Uterus (tissue), 4 donors: ENCODE results near the gene SSBP3. TPM values are rescaled to one million over a fixed set of nuclear protein-coding genes. Genes with fewer than 3 reads are reported as not detected.

Experiments
- DNase-seq, 2 donors: peaks; one replicate each; pipeline ENCODE4 v3.0.0-alpha.2; 2019 to 2020
- H3K27ac ChIP-seq, 2 donors: fragments of 200-600 bp; sonication (generic); 1 replicate in 1 of 2; 2 replicates in 1 of 2; pipeline ENCODE4 v1.5.1; 2016 to 2018
- H3K27me3 ChIP-seq, 2 donors: fragments of 200-600 bp; sonication (generic); one replicate each; pipeline ENCODE4 v1.5.1; 2018 to 2019; ENCODE audit warnings: control low read depth in 1 of 2
- H3K36me3 ChIP-seq, 2 donors: fragments of 200-600 bp; sonication (generic); one replicate each; pipeline ENCODE4 v1.5.1; 2019; ENCODE audit warnings: control low read depth in 1 of 2
- H3K4me1 ChIP-seq, 2 donors: fragments of 200-600 bp; sonication (generic); one replicate each; pipeline ENCODE4 v1.5.1; 2018 to 2019; ENCODE audit warnings: control low read depth in 1 of 2
- H3K4me3 ChIP-seq, 2 donors: fragments of 200-600 bp; sonication (generic); 1 replicate in 1 of 2; 2 replicates in 1 of 2; pipeline ENCODE4 v1.5.1; 2018 to 2019; ENCODE audit warnings: mild to moderate bottlenecking in 1 of 2
- H3K9me3 ChIP-seq, 2 donors: fragments of 200-600 bp; sonication (generic); one replicate each; pipeline ENCODE4 v1.5.1; 2019; ENCODE audit warnings: control low read depth in 1 of 2
- CTCF ChIP-seq, 4 experiments: fragments of 200-600 bp in 2 of 4; fragments of 450-650 bp in 2 of 4; sonication (generic) in 2 of 4; IDR thresholded peaks; one replicate each; pipeline ENCODE4 v1.5.1; 2016 to 2019; ENCODE audit warnings: antibody characterized with exemption in 4 of 4, mild to moderate bottlenecking in 2 of 4, moderate library complexity in 1 of 4
- POLR2A ChIP-seq, 2 donors: fragments of 450-650 bp; IDR thresholded peaks; one replicate each; pipeline ENCODE4 v1.6.1; 2016; ENCODE audit warnings: antibody characterized with exemption in 2 of 2, mild to moderate bottlenecking in 1 of 2, moderate library complexity in 1 of 2
- intact Hi-C: fragments of 100-400 bp; cut with DNase I; formaldehyde crosslinking; loops from one replicate; pipeline ENCODE4 v1.15.1; 2023; ENCODE audit warnings: low total_unique reads
- total RNA-seq, 4 donors: library from RNA; depleted of rRNA in 3 of 4; stranded (reverse); fragments of >200 nt in 3 of 4; gene quantifications; one replicate each; pipeline versions ENCODE4 v1.1.0 to v1.2.4, GENCODE V29; 2014 to 2023
- donor health status: DM: yes; HTN: yes; CAD: no.

The SSBP3 gene
- total RNA-seq, 4 donors from 2014 or later, result 19.7 to 125 (median 31.4) TPM

GRCh38 chr1:54339126-54339525 is 67.1 kb downstream of the SSBP3 start:
- no peaks in the 10 kb centered on the region for H3K9me3 ChIP-seq
- peaks cover 8 to 15% of the 10 kb centered on the region in 2 donors for H3K4me1 ChIP-seq
- H3K36me3 ChIP-seq, result no peaks in the 10 kb centered on the region
- no peak for DNase-seq
- H3K27ac ChIP-seq, result peak overlapping the region in 1 of 2 donors; percentile 13
- no peak for TF ChIP-seq CTCF (IDR thresholded peaks at IDR 0.05)
- no peak for TF ChIP-seq POLR2A (IDR thresholded peaks at IDR 0.05)
- no peaks in the 10 kb centered on the region for H3K27me3 ChIP-seq
- intact Hi-C loops, result no loop called here
- no peak overlapping the region for H3K4me3 ChIP-seq

- Histone ChIP-seq H3K27me3 (no peaks in the 10 kb centered on the region), H3K4me3 (no peak overlapping the region), H3K4me1 (peaks cover 8 to 15% of the 10 kb centered on the region in 2 donors), H3K27ac (peak overlapping the region in 1 of 2 donors; percentile 18), H3K36me3 (no peaks in the 10 kb centered on the region), H3K9me3 (no peaks in the 10 kb centered on the region)
- no peak for DNase-seq
- TF ChIP-seq CTCF (IDR thresholded peaks at IDR 0.05) (no peak), POLR2A (IDR thresholded peaks at IDR 0.05) (no peak)
- intact Hi-C loops, result no loop called here
These were observed 67.7 kb downstream of the SSBP3 start for GRCh38 chr1:54338464-54338863.

GRCh38 chr1:54337928-54338327 is 68.3 kb downstream of the SSBP3 start:
- H3K4me3 ChIP-seq, result no peak overlapping the region
- peak overlapping the region in 1 of 2 donors; percentile 18 for H3K27ac ChIP-seq
- H3K36me3 ChIP-seq, result no peaks in the 10 kb centered on the region
- peaks cover 8 to 15% of the 10 kb centered on the region in 2 donors for H3K4me1 ChIP-seq
- H3K27me3 ChIP-seq, result no peaks in the 10 kb centered on the region
- no peak for DNase-seq
- TF ChIP-seq CTCF (IDR thresholded peaks at IDR 0.05), result no peak
- no peak for TF ChIP-seq POLR2A (IDR thresholded peaks at IDR 0.05)
- no peaks in the 10 kb centered on the region for H3K9me3 ChIP-seq
- intact Hi-C loops, result no loop called here

- TF ChIP-seq POLR2A (IDR thresholded peaks at IDR 0.05) (no peak), CTCF (IDR thresholded peaks at IDR 0.05) (no peak)
- peaks cover 7 to 15% of the 10 kb centered on the region in 2 donors for H3K4me1 ChIP-seq
These were observed 69.2 kb downstream of the SSBP3 start for GRCh38 chr1:54337034-54337433.

GRCh38 chr1:54336116-54336515 is 70.1 kb downstream of the SSBP3 start:
- no peak overlapping the region for H3K4me3 ChIP-seq
- H3K36me3 ChIP-seq, result no peaks in the 10 kb centered on the region

More at GRCh38 chr1:54337034-54337433, 69.2 kb downstream of the SSBP3 start:
- H3K9me3 ChIP-seq, result no peaks in the 10 kb centered on the region
- no peaks in the 10 kb centered on the region for H3K36me3 ChIP-seq
- H3K27ac ChIP-seq, result peak overlapping the region; percentile 83 to 89
- no peak overlapping the region for H3K4me3 ChIP-seq
- no peak for DNase-seq
- intact Hi-C loops, result no loop called here
- H3K27me3 ChIP-seq, result no peaks in the 10 kb centered on the region

More at GRCh38 chr1:54336116-54336515, 70.1 kb downstream of the SSBP3 start:
- Histone ChIP-seq H3K27me3 (no peaks in the 10 kb centered on the region), H3K27ac (peak overlapping the region; percentile 83 to 89), H3K4me1 (peaks cover 11 to 15% of the 10 kb centered on the region in 2 donors), H3K9me3 (no peaks in the 10 kb centered on the region)
- DNase-seq, result no peak
- intact Hi-C loops, result no loop called here
- TF ChIP-seq CTCF (IDR thresholded peaks at IDR 0.05) (peak in 1 of 4 experiments; percentile 3), POLR2A (IDR thresholded peaks at IDR 0.05) (no peak)
